Neural cell (in vitro differentiated cells): ENCODE results near the gene GLB1L.

Source experiments
- POLR2AphosphoS5 ChIP-seq: IDR thresholded peaks from 2 replicates; pipeline ENCODE4 v1.6.1; 2012
- TF ChIP-seq, protein P1 (sequence below): fragments of 450-650 bp; IDR thresholded peaks from 2 replicates; pipeline ENCODE4 v1.5.1; 2014; ENCODE audit warnings: antibody characterized with exemption, mild to moderate bottlenecking, moderate library complexity; ENCODE audit not compliant: poor library complexity, severe bottlenecking

DNA sequence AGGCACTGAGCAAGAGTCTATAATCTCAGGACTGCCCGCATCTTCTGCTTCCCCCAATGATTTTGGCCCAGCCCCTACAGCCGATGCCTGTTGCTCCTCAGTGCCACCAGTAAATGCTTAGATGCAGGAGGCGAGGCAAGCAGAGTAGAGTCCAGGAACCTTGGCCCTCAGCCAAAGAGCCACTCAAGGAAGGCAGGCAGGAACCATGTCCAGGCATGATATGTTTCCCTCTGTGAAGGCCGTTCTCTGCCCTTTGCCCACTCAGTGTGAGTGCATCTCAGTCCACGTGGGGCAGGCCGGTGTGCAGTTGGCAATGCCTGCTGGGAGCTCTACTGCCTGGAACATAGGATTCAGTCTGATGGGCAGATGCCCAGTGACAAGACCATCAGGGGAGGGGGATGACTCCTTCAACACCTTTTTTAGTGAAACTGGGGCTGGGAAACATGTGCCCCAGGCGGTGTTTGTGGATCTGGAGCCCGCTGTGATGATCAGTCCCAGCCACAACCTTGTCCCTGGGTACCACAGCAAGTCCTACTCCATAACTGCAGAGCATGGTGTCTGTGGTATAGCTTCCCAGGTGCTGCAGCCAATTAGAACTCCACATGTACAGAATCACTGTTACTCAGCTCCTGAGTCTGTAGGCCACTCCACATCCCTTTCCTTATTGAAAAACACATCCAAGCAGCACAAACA lies 24.3 kb upstream of the GLB1L start:
- TF ChIP-seq, protein P1, sequence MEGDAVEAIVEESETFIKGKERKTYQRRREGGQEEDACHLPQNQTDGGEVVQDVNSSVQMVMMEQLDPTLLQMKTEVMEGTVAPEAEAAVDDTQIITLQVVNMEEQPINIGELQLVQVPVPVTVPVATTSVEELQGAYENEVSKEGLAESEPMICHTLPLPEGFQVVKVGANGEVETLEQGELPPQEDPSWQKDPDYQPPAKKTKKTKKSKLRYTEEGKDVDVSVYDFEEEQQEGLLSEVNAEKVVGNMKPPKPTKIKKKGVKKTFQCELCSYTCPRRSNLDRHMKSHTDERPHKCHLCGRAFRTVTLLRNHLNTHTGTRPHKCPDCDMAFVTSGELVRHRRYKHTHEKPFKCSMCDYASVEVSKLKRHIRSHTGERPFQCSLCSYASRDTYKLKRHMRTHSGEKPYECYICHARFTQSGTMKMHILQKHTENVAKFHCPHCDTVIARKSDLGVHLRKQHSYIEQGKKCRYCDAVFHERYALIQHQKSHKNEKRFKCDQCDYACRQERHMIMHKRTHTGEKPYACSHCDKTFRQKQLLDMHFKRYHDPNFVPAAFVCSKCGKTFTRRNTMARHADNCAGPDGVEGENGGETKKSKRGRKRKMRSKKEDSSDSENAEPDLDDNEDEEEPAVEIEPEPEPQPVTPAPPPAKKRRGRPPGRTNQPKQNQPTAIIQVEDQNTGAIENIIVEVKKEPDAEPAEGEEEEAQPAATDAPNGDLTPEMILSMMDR, result no peak
- no peak for TF ChIP-seq POLR2AphosphoS5
